ENCODE measurements around the gene NPAS3.
A peak's percentile ranks its signal among the peaks of the same experiment; 100 is the strongest.

The NPAS3 gene

DNA sequence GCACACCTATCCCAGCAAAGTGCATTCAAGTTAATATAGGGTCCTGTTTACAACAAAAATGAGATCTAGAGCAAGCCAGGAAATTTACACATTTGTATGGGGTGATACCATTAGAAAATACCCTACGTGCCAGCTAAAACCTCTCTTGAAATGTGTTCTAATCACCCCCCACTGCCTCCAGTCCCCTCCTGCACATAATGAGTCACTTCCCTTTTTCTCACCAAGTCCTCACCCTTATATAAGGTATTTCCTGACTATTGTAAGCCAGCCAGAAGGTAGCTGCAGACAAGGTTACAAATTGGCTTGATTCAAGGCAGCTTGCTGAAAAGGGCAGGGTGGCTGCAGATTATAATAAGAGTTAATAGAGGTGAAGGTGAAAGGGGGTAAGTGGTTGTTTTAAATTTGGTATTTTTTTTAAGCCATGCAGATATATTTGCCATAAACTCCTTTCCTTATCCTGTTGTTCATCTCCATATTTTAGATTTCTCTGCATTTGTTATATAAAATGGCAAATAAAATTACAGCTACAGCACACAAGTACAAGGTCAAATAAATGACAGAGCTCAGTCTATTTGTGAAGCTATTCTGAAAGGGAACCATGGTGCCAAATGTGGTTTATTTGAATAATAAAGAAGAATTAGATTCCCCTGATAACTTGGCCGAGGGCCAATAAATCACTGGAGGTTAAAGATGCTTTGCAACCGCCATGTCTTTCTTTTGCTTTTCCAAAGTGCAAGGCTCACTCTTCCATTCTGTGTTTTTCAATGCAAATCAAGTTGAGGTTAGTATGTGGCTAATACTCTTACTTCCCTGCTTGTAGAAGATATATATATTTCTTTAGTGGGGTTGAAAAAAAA lies 626.3 kb downstream of the NPAS3 start:
- Histone ChIP-seq H3K36me3 (replicated peaks) (no peaks in the 10 kb centered on the region), H3K9me3 (no peaks in the 10 kb centered on the region), H3K4me1 (peaks cover 18% of the 10 kb centered on the region), H3K4me3 (no peak overlapping the region), H3K27me3 (ENCODE audit: low read depth) (peaks cover 25% of the 10 kb centered on the region)
- in situ Hi-C loops (cut with MboI; ENCODE audit: low sequenced_read_pairs), result no loop called here
- peak; percentile 46 to 61 for DNase-seq (ENCODE audit: low spot score in 2 of 2)

DNA sequence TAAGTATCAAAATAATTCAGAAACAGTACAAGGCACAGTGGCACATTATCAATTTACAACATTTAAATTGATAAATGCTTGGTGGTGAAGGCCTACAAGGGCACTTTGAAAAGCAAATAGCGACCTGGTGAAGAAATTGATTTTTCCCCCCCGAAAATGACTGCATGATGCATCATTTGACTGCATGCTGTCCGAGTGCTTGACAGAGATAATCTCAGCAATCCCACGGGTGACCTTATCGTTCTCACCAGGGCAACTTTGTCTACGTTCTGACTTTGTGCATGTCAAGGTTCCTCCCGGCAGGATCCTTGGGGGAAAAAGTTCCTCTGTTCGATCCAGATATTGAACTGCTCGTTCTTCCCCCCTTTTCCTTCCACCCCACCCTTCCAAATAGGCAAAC lies 627.4 kb downstream of the NPAS3 start:
- no peaks in the 10 kb centered on the region for H3K9me3 ChIP-seq
- H3K4me3 ChIP-seq, result no peak overlapping the region
- in situ Hi-C loops (cut with MboI; ENCODE audit: low sequenced_read_pairs), result no loop called here
- no peaks in the 10 kb centered on the region for H3K36me3 ChIP-seq (replicated peaks)
- peaks cover 14% of the 10 kb centered on the region for H3K27me3 ChIP-seq (ENCODE audit: low read depth)
- peaks cover 27% of the 10 kb centered on the region for H3K4me1 ChIP-seq
- DNase-seq (ENCODE audit: low spot score in 2 of 2), result no peak

- H3K4me1 ChIP-seq, result peaks cover 27% of the 10 kb centered on the region
- H3K9me3 ChIP-seq, result no peaks in the 10 kb centered on the region
- in situ Hi-C loops (cut with MboI; ENCODE audit: low sequenced_read_pairs), result no loop called here
- no peak overlapping the region for H3K4me3 ChIP-seq
- no peaks in the 10 kb centered on the region for H3K36me3 ChIP-seq (replicated peaks)
- DNase-seq (ENCODE audit: low spot score in 2 of 2), result no peak
- peaks cover 3% of the 10 kb centered on the region for H3K27me3 ChIP-seq (ENCODE audit: low read depth)
Observed at GRCh38 chr14:33567023-33567728, 628.5 kb downstream of the NPAS3 start.

GRCh38 chr14:33567731-33568130 lies 629.1 kb downstream of the NPAS3 start:
- H3K4me3 ChIP-seq, result no peak overlapping the region
- peaks cover 27% of the 10 kb centered on the region for H3K4me1 ChIP-seq
- in situ Hi-C loops (cut with MboI; ENCODE audit: low sequenced_read_pairs), result no loop called here
- H3K27me3 ChIP-seq (ENCODE audit: low read depth), result peaks cover 2% of the 10 kb centered on the region; the same call in 1 of the 2 replicates
- no peak for DNase-seq (ENCODE audit: low spot score in 2 of 2)
- H3K36me3 ChIP-seq (replicated peaks), result no peaks in the 10 kb centered on the region
- H3K9me3 ChIP-seq, result no peaks in the 10 kb centered on the region

- Histone ChIP-seq H3K4me3 (no peak overlapping the region), H3K4me1 (peaks cover 27% of the 10 kb centered on the region), H3K36me3 (replicated peaks) (no peaks in the 10 kb centered on the region), H3K27me3 (ENCODE audit: low read depth) (no peaks in the 10 kb centered on the region; the same call in 1 of the 2 replicates), H3K9me3 (no peaks in the 10 kb centered on the region)
- no peak for DNase-seq (ENCODE audit: low spot score in 2 of 2)
- in situ Hi-C loops (cut with MboI; ENCODE audit: low sequenced_read_pairs), result no loop called here
Observed at GRCh38 chr14:33568935-33569579, 630.4 kb downstream of the NPAS3 start.

- H3K27me3 ChIP-seq (ENCODE audit: low read depth), result no peaks in the 10 kb centered on the region; the same call in 1 of the 2 replicates
- peaks cover 26% of the 10 kb centered on the region for H3K4me1 ChIP-seq
- H3K36me3 ChIP-seq (replicated peaks), result no peaks in the 10 kb centered on the region
- peak; percentile 8 to 68 for DNase-seq (ENCODE audit: low spot score in 2 of 2)
- in situ Hi-C loops (cut with MboI; ENCODE audit: low sequenced_read_pairs), result no loop called here
- no peak overlapping the region for H3K4me3 ChIP-seq
- H3K9me3 ChIP-seq, result no peaks in the 10 kb centered on the region
Observed at GRCh38 chr14:33569821-33570687, 631.4 kb downstream of the NPAS3 start.

DNA sequence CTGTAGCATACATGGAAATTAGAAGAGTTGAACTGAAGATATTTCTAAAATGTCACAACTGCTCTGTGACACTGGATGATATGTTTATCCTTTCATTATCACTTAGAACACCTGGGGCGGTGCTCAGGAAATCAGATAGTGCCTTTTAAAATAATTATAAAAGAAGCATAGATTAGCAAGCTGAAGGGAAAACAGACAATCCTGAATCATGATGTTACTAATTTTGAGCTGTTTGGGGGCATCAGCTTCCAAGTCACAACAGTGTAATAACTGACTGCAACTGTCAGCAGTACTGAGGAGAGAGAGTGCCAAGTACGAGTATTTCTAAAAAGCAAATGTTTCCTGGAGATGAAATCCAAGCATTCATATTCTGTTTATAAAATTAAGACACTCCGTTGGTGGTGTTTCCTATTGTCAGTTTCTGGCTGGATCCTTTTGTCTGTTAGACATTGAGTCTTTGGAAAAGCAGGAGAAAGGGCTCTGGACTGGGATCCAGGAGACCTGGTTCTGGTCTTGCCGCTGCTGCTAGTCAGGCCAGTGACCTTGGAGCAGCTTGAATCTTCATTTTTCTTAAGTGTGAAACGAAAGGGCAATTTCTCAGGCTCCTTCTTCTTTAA lies 632.1 kb downstream of the NPAS3 start:
- H3K4me3 ChIP-seq, result no peak overlapping the region
- in situ Hi-C loops (cut with MboI; ENCODE audit: low sequenced_read_pairs), result no loop called here
- peaks cover 22% of the 10 kb centered on the region for H3K4me1 ChIP-seq
- H3K27me3 ChIP-seq (ENCODE audit: low read depth), result no peaks in the 10 kb centered on the region; the same call in 1 of the 2 replicates
- no peaks in the 10 kb centered on the region for H3K36me3 ChIP-seq (replicated peaks)
- DNase-seq (ENCODE audit: low spot score in 2 of 2), result no peak
- H3K9me3 ChIP-seq, result no peaks in the 10 kb centered on the region

- in situ Hi-C loops (cut with MboI; ENCODE audit: low sequenced_read_pairs), result no loop called here
Observed at GRCh38 chr14:33573301-33573880, 634.7 kb downstream of the NPAS3 start.

DNA sequence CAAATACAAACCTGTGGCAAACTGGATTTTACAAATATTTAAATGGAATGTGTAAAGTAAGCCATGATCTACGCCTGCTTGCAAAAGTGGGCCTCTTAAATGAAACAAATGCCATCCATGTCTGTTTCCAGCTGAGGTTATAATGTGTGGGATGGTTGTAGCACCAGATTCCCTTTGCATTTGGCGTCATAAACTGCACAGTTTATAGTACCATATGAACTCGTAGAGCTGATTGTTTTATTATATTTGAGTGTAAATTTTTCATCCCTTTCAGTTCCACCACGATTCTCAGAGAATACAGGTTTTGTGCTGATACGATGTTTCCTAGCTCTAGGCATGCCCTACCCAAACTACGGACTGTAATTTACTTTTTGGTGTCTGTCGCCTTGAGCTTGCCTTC lies 637.3 kb downstream of the NPAS3 start:
- in situ Hi-C loops (cut with MboI; ENCODE audit: low sequenced_read_pairs), result no loop called here
- Histone ChIP-seq H3K4me1 (no peaks in the 10 kb centered on the region; the same call in 1 of the 2 replicates), H3K4me3 (no peak overlapping the region), H3K27me3 (ENCODE audit: low read depth) (no peaks in the 10 kb centered on the region; the same call in 1 of the 2 replicates), H3K36me3 (replicated peaks) (no peaks in the 10 kb centered on the region), H3K9me3 (no peaks in the 10 kb centered on the region)
- DNase-seq (ENCODE audit: low spot score in 2 of 2), result no peak

More at GRCh38 chr14:33573301-33573880, 634.7 kb downstream of the NPAS3 start:
- H3K36me3 ChIP-seq (replicated peaks), result no peaks in the 10 kb centered on the region
- no peak for DNase-seq (ENCODE audit: low spot score in 2 of 2)
- no peaks in the 10 kb centered on the region; the same call in 1 of the 2 replicates for H3K27me3 ChIP-seq (ENCODE audit: low read depth)
- no peak overlapping the region for H3K4me3 ChIP-seq
- H3K4me1 ChIP-seq, result peaks cover 14% of the 10 kb centered on the region
- H3K9me3 ChIP-seq, result no peaks in the 10 kb centered on the region

DNA sequence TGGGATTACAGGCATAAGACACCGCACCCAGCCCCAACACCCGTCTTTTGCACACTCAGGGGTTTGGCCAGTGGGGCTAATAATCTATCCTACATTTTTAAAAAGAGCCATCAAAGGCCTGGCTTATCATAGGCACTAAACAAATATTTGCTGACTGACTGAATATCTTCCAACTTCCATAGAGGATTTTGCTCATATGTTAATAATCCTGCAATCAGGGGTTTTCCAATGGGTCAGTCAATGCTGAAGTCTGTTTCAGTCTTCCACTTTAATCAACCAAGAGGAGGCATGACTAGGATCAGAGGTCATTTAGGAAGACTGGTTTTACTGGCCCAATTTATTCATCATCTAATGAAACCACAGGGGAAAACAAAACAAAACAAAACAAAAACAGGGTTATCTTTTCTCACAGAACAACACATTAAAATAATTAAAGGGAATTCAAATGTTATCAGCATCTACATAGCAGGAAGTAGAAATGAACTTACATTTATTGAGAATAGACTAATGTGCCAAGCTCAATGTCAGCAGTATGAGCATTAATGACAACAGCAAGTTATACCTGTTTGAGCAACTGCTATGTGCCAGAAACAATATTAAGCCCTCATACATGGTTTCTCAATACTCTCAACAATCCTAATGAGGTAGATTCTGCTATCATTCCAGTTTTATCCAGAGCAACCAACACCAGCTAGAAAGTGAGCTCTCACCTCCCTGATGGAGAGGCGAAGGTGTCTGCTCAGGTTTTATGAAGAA lies 640.0 kb downstream of the NPAS3 start:
- no peak for DNase-seq (ENCODE audit: low spot score in 2 of 2)
- Histone ChIP-seq H3K27me3 (ENCODE audit: low read depth) (no peaks in the 10 kb centered on the region; the same call in 1 of the 2 replicates), H3K9me3 (no peaks in the 10 kb centered on the region), H3K4me1 (no peaks in the 10 kb centered on the region), H3K4me3 (no peak overlapping the region), H3K36me3 (replicated peaks) (no peaks in the 10 kb centered on the region)
- in situ Hi-C loops (cut with MboI; ENCODE audit: low sequenced_read_pairs), result no loop called here

DNA sequence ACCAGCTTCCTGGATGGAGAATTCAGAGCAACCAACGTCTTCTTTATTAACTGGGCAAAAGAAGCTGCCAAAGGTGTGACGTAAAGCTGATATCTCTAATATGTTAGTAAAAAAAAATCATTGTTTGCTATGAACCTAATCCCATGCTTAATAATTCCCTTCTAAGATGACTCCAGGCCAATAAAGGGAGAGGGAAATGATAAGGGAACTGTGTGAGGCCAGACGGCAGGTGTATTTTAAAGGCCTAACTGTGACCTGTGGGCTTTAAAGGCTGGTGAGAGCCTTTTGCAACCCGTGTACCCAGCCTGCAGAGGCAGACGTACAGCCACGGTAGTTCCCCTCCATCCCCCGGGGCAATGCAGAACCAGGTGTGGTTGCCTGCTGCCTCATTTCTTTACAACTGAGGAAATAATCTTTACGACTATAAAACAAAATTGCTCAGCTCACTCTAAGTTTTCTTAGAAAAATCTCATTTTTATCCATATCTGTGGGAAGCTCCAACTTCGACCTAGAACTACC lies 641.6 kb downstream of the NPAS3 start:
- H3K4me1 ChIP-seq, result no peaks in the 10 kb centered on the region
- no peaks in the 10 kb centered on the region for H3K9me3 ChIP-seq
- H3K27me3 ChIP-seq (ENCODE audit: low read depth), result peaks cover 2% of the 10 kb centered on the region
- in situ Hi-C loops (cut with MboI; ENCODE audit: low sequenced_read_pairs), result no loop called here
- no peak for DNase-seq (ENCODE audit: low spot score in 2 of 2)
- H3K4me3 ChIP-seq, result no peak overlapping the region
- no peaks in the 10 kb centered on the region for H3K36me3 ChIP-seq (replicated peaks)

DNA sequence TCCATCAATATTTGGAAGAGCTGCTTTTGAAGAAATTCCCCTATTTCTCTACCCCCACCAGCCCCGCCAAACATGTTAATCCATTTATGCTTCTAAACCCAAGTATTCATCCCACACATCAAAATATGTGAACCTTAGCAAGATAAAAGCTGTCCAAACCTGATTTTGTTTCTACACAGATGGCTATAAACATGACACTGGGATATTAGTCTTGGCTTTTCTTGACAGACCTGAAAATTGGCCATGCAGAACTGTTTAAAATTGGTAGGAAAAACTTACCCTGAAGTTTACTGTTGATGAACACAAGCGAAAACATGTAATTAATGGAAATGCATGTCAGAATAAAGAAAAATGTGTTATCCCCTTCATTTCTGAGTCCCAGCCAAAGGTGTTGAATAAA lies 642.2 kb downstream of the NPAS3 start:
- Histone ChIP-seq H3K36me3 (replicated peaks) (no peaks in the 10 kb centered on the region), H3K9me3 (no peaks in the 10 kb centered on the region), H3K4me1 (no peaks in the 10 kb centered on the region), H3K4me3 (no peak overlapping the region), H3K27me3 (ENCODE audit: low read depth) (peaks cover 2% of the 10 kb centered on the region)
- in situ Hi-C loops (cut with MboI; ENCODE audit: low sequenced_read_pairs), result no loop called here
- no peak for DNase-seq (ENCODE audit: low spot score in 2 of 2)

All from HAP-1 (cell line).